WTC11 (cell line): ENCODE measurements around the gene BIVM. TPM values are rescaled to one million over a fixed set of nuclear protein-coding genes. Genes with fewer than 3 reads are reported as not detected.

Experiments
- ATAC-seq: fragments of 200-7000 bp; cut with Tn5 transposase; 2 replicates; pipeline ENCODE4 v1.10.0; 2021; ENCODE audit warnings: mild to moderate bottlenecking, moderate library complexity
- CTCF ChIA-PET: fragments of 300-600 bp; sonication (Branson Sonifier 250); formaldehyde crosslinking; loops from one replicate; lab custom pipeline; 2021; ENCODE audit warnings: antibody characterized with exemption; lab: Charles Lee
- POLR2A ChIA-PET: fragments of 350-600 bp; sonication (Branson Sonifier 250); formaldehyde crosslinking; loops from one replicate; lab custom pipeline; 2021; ENCODE audit warnings: antibody characterized with exemption; lab: Charles Lee
- DNase-seq: peaks from one replicate; pipeline ENCODE4 v3.0.0; 2021; ENCODE audit warnings: low spot score
- H3K27ac Mint-ChIP-seq: 2 replicates; pipeline ENCODE4 v1.8.0; 2021; ENCODE audit warnings: mixed read lengths
- H3K27me3 Mint-ChIP-seq: 2 replicates; pipeline ENCODE4 v1.8.0; 2021; ENCODE audit warnings: low read depth, mild to moderate bottlenecking, moderate library complexity, mixed read lengths
- H3K36me3 Mint-ChIP-seq: 2 replicates; pipeline ENCODE4 v1.8.0; 2021; ENCODE audit warnings: mixed read lengths
- H3K4me1 Mint-ChIP-seq: 2 replicates; pipeline ENCODE4 v1.8.0; 2022; ENCODE audit warnings: mixed read lengths
- H3K4me3 Mint-ChIP-seq: 2 replicates; pipeline ENCODE4 v1.8.0; 2021; ENCODE audit warnings: mild to moderate bottlenecking, moderate library complexity, mixed read lengths
- H3K9me3 Mint-ChIP-seq: 2 replicates; pipeline ENCODE4 v1.8.0; 2021; ENCODE audit warnings: mixed read lengths
- CBFB ChIP-seq: sonication (generic); formaldehyde crosslinking; IDR thresholded peaks from 2 replicates; pipeline ENCODE4 v1.8.1; 2022; ENCODE audit warnings: mild to moderate bottlenecking, low read depth, missing genetic modification reagents
- ETV6 ChIP-seq: sonication (generic); formaldehyde crosslinking; IDR thresholded peaks from 2 replicates; pipeline ENCODE4 v1.8.1; 2022; ENCODE audit warnings: mild to moderate bottlenecking, missing genetic modification reagents
- JAZF1 ChIP-seq: fragments of 250-450 bp; sonication (Bioruptor Pico); IDR thresholded peaks from 2 replicates; pipeline ENCODE4 v1.9.0; 2021; ENCODE audit warnings: moderate library complexity, mild to moderate bottlenecking, inconsistent platforms
- KAT7 ChIP-seq: sonication (generic); formaldehyde crosslinking; IDR thresholded peaks from 2 replicates; pipeline ENCODE4 v1.8.1; 2023; ENCODE audit warnings: missing genetic modification reagents, mild to moderate bottlenecking, borderline replicate concordance
- NFYB ChIP-seq: sonication (generic); formaldehyde crosslinking; conservative IDR thresholded peaks from 2 replicates; pipeline ENCODE4 v1.8.0; 2022; ENCODE audit warnings: low read depth, missing genetic modification reagents
- NR2C2 ChIP-seq: sonication (generic); formaldehyde crosslinking; IDR thresholded peaks from 2 replicates; pipeline ENCODE4 v1.8.0; 2022; ENCODE audit warnings: mild to moderate bottlenecking, missing genetic modification reagents
- PRRX2 ChIP-seq: fragments of 250-450 bp; sonication (Bioruptor Pico); IDR thresholded peaks from 2 replicates; pipeline ENCODE4 v1.8.0; 2021; ENCODE audit warnings: mild to moderate bottlenecking
- SMAD3 ChIP-seq: sonication (generic); formaldehyde crosslinking; IDR thresholded peaks from 2 replicates; pipeline ENCODE4 v1.8.0; 2022; ENCODE audit warnings: missing genetic modification reagents, mild to moderate bottlenecking, borderline replicate concordance
- SMAD4 ChIP-seq: sonication (generic); formaldehyde crosslinking; IDR thresholded peaks from 2 replicates; pipeline ENCODE4 v1.8.0; 2022; ENCODE audit warnings: mild to moderate bottlenecking, missing genetic modification reagents
- ZNF263 ChIP-seq: sonication (generic); formaldehyde crosslinking; IDR thresholded peaks from 2 replicates; pipeline ENCODE4 v1.8.1; 2022; ENCODE audit warnings: low read depth, mild to moderate bottlenecking, moderate library complexity, missing genetic modification reagents
- ZNF317 ChIP-seq: sonication (generic); formaldehyde crosslinking; IDR thresholded peaks from 2 replicates; pipeline ENCODE4 v1.8.1; 2023; ENCODE audit warnings: low read depth, mild to moderate bottlenecking, moderate library complexity, missing genetic modification reagents, borderline replicate concordance
- ZNF671 ChIP-seq: fragments of 250-450 bp; sonication (Bioruptor Pico); IDR thresholded peaks from 2 replicates; pipeline ENCODE4 v1.8.0; 2021; ENCODE audit warnings: mild to moderate bottlenecking
- total RNA-seq: library from RNA; stranded (reverse); gene quantifications from 3 replicates; pipeline ENCODE4 v1.2.3, GENCODE V29; 2021
- TF ChIP-seq, protein P1 (sequence below): sonication (generic); formaldehyde crosslinking; IDR thresholded peaks from 2 replicates; pipeline ENCODE4 v1.8.0; 2022; ENCODE audit warnings: missing genetic modification reagents
- TF ChIP-seq, protein P2 (sequence below): fragments of 250-450 bp; sonication (Bioruptor Pico); conservative IDR thresholded peaks from 2 replicates; pipeline ENCODE4 v1.9.0; 2021; ENCODE audit warnings: mild to moderate bottlenecking
- TF ChIP-seq, protein P3 (sequence below): sonication (generic); formaldehyde crosslinking; IDR thresholded peaks from 2 replicates; pipeline ENCODE4 v1.8.0; 2023; ENCODE audit warnings: missing genetic modification reagents, mild to moderate bottlenecking, borderline replicate concordance
- TF ChIP-seq, protein P4 (sequence below): fragments of 250-450 bp; sonication (Bioruptor Pico); IDR thresholded peaks from 2 replicates; pipeline ENCODE4 v1.9.0; 2021; ENCODE audit warnings: mild to moderate bottlenecking
- TF ChIP-seq, protein P5 (sequence below): sonication (generic); formaldehyde crosslinking; IDR thresholded peaks from 2 replicates; pipeline ENCODE4 v1.8.0; 2023; ENCODE audit warnings: mild to moderate bottlenecking, missing genetic modification reagents

The BIVM gene
- total RNA-seq, 1 experiment from 2014 or later, result 10.2 TPM

DNA sequence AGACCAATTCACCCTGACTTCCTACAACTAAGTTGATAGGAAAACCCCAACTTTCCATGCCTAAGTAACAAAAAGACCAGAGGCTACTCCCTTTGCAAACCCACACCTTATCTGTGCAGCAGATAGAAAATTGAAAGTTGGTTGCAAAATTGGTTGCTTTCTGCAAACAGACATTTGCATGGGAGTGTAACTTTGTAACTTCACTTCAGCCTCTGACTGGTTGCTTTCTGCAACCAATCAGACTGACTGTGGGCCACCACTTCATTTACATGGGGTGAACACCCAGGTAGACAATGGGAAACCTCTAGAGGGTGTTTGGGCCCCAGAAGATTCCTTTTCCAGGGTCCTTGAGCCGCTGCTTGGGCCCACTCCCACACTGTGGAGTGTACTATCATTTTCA lies 35.2 kb upstream of the BIVM start (continued):
- TF ChIP-seq, protein P1, sequence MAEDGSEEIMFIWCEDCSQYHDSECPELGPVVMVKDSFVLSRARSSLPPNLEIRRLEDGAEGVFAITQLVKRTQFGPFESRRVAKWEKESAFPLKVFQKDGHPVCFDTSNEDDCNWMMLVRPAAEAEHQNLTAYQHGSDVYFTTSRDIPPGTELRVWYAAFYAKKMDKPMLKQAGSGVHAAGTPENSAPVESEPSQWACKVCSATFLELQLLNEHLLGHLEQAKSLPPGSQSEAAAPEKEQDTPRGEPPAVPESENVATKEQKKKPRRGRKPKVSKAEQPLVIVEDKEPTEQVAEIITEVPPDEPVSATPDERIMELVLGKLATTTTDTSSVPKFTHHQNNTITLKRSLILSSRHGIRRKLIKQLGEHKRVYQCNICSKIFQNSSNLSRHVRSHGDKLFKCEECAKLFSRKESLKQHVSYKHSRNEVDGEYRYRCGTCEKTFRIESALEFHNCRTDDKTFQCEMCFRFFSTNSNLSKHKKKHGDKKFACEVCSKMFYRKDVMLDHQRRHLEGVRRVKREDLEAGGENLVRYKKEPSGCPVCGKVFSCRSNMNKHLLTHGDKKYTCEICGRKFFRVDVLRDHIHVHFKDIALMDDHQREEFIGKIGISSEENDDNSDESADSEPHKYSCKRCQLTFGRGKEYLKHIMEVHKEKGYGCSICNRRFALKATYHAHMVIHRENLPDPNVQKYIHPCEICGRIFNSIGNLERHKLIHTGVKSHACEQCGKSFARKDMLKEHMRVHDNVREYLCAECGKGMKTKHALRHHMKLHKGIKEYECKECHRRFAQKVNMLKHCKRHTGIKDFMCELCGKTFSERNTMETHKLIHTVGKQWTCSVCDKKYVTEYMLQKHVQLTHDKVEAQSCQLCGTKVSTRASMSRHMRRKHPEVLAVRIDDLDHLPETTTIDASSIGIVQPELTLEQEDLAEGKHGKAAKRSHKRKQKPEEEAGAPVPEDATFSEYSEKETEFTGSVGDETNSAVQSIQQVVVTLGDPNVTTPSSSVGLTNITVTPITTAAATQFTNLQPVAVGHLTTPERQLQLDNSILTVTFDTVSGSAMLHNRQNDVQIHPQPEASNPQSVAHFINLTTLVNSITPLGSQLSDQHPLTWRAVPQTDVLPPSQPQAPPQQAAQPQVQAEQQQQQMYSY (CRISPR knock-in tag), result no peak
- TF ChIP-seq, protein P2, sequence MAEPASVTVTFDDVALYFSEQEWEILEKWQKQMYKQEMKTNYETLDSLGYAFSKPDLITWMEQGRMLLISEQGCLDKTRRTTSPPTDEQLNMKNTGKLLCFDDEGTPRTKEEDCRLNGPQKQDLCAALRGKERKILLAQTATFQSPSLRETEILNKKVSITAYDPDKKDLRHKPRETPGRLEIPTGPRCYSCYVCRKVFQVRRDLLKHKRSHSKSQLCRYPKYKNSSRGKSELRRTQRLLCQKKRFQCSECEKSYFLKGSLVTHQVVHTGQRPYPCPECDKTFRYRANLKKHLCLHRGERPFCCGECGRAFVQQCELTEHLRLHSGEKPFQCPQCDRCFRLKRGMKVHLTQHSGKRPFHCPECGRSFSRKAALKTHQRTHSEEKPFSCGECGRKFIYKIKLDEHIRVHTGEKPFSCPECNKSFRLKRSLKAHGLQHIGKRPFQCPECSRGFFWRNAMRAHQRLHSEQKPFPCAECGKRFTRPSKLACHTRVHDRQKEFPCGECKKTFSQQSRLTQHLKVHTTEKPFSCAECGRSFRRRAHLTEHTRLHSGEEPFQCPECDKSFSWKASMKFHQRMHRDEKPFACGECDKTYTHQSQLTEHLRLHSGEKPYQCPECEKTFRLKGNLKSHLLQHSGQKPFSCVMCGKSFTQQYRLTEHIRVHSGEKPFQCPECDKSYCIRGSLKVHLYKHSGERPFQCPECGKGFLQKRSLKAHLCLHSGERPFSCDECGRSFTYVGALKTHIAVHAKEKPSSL, result no peak
- no peak for TF ChIP-seq SMAD4 (CRISPR knock-in tag)
- TF ChIP-seq, protein P3, sequence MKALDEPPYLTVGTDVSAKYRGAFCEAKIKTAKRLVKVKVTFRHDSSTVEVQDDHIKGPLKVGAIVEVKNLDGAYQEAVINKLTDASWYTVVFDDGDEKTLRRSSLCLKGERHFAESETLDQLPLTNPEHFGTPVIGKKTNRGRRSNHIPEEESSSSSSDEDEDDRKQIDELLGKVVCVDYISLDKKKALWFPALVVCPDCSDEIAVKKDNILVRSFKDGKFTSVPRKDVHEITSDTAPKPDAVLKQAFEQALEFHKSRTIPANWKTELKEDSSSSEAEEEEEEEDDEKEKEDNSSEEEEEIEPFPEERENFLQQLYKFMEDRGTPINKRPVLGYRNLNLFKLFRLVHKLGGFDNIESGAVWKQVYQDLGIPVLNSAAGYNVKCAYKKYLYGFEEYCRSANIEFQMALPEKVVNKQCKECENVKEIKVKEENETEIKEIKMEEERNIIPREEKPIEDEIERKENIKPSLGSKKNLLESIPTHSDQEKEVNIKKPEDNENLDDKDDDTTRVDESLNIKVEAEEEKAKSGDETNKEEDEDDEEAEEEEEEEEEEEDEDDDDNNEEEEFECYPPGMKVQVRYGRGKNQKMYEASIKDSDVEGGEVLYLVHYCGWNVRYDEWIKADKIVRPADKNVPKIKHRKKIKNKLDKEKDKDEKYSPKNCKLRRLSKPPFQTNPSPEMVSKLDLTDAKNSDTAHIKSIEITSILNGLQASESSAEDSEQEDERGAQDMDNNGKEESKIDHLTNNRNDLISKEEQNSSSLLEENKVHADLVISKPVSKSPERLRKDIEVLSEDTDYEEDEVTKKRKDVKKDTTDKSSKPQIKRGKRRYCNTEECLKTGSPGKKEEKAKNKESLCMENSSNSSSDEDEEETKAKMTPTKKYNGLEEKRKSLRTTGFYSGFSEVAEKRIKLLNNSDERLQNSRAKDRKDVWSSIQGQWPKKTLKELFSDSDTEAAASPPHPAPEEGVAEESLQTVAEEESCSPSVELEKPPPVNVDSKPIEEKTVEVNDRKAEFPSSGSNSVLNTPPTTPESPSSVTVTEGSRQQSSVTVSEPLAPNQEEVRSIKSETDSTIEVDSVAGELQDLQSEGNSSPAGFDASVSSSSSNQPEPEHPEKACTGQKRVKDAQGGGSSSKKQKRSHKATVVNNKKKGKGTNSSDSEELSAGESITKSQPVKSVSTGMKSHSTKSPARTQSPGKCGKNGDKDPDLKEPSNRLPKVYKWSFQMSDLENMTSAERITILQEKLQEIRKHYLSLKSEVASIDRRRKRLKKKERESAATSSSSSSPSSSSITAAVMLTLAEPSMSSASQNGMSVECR (CRISPR knock-in tag), result no peak
- TF ChIP-seq ZNF671 (CRISPR knock-in tag), result no peak
- no peak for TF ChIP-seq KAT7 (CRISPR knock-in tag)
- no peak for TF ChIP-seq ZNF317 (CRISPR knock-in tag)

DNA sequence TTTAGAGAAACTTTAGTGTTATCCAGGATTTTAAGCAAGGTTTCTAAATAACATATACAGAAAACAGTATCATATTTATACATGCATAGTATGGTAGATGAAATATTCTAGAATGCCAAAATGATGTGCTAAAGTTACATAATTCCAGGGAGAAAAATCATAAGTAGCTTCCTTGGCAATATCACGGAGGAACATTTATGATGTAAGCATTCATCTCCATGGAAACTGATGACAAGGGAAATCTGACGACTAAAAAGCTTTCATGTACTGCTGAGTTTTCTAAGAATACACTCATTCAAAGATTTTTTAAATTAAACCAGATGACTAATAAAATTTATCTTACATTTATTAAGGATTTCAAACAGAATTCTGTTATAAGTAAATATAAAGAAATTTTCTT lies 30.0 kb upstream of the BIVM start:
- no peak for TF ChIP-seq CBFB (CRISPR knock-in tag)
- TF ChIP-seq JAZF1, result no peak
- H3K27ac Mint-ChIP-seq, result no peak overlapping the region
- peaks cover 5% of the 10 kb centered on the region for H3K4me1 Mint-ChIP-seq
- ATAC-seq (no peak), DNase-seq (no peak)
- POLR2A ChIA-PET, result no interaction called here
- no peak overlapping the region for H3K4me3 Mint-ChIP-seq
- no peaks in the 10 kb centered on the region for H3K9me3 Mint-ChIP-seq
- peaks cover 14% of the 10 kb centered on the region for H3K27me3 Mint-ChIP-seq
- CTCF ChIA-PET, result interaction anchor here (0.9 to 1.0 kb wide), 2 partner anchors 31 to 102 kb away, joined by 3 read pairs; no protein-coding TSS in a partner anchor
- no peaks in the 10 kb centered on the region for H3K36me3 Mint-ChIP-seq

DNA sequence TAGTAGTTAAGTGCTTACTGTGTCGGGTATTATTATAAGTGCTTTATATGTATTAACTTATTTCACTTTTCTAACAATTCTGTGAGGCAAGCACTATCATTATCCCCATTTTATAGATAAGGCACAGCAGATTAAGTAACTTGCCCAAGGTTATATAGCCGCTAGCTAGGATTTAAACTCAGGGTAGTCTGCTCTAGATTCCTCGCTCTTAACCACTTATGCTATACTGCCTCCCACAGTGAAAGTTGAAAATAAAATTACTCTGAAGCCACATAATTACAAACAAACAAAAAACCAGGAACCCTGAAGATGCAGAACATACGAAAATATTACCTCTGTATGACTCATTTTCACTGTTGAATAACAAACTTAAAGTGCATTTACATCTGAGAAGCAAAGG lies 29.2 kb upstream of the BIVM start:
- H3K36me3 Mint-ChIP-seq, result no peaks in the 10 kb centered on the region
- ATAC-seq, result no peak
- no peak overlapping the region for H3K27ac Mint-ChIP-seq
- H3K4me3 Mint-ChIP-seq, result no peak overlapping the region
- POLR2A ChIA-PET, result no interaction called here
- TF ChIP-seq NFYB (CRISPR knock-in tag), result no peak
- no peak for TF ChIP-seq SMAD3 (CRISPR knock-in tag)
- no peak for TF ChIP-seq ZNF263 (CRISPR knock-in tag)
- TF ChIP-seq ZNF317 (CRISPR knock-in tag), result no peak
- no peak for TF ChIP-seq ZNF671 (CRISPR knock-in tag)
- TF ChIP-seq, protein P4, sequence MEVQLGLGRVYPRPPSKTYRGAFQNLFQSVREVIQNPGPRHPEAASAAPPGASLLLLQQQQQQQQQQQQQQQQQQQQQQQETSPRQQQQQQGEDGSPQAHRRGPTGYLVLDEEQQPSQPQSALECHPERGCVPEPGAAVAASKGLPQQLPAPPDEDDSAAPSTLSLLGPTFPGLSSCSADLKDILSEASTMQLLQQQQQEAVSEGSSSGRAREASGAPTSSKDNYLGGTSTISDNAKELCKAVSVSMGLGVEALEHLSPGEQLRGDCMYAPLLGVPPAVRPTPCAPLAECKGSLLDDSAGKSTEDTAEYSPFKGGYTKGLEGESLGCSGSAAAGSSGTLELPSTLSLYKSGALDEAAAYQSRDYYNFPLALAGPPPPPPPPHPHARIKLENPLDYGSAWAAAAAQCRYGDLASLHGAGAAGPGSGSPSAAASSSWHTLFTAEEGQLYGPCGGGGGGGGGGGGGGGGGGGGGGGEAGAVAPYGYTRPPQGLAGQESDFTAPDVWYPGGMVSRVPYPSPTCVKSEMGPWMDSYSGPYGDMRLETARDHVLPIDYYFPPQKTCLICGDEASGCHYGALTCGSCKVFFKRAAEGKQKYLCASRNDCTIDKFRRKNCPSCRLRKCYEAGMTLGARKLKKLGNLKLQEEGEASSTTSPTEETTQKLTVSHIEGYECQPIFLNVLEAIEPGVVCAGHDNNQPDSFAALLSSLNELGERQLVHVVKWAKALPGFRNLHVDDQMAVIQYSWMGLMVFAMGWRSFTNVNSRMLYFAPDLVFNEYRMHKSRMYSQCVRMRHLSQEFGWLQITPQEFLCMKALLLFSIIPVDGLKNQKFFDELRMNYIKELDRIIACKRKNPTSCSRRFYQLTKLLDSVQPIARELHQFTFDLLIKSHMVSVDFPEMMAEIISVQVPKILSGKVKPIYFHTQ, result no peak
- TF ChIP-seq NR2C2, result no peak
- no peak for TF ChIP-seq PRRX2
- TF ChIP-seq, protein P5, sequence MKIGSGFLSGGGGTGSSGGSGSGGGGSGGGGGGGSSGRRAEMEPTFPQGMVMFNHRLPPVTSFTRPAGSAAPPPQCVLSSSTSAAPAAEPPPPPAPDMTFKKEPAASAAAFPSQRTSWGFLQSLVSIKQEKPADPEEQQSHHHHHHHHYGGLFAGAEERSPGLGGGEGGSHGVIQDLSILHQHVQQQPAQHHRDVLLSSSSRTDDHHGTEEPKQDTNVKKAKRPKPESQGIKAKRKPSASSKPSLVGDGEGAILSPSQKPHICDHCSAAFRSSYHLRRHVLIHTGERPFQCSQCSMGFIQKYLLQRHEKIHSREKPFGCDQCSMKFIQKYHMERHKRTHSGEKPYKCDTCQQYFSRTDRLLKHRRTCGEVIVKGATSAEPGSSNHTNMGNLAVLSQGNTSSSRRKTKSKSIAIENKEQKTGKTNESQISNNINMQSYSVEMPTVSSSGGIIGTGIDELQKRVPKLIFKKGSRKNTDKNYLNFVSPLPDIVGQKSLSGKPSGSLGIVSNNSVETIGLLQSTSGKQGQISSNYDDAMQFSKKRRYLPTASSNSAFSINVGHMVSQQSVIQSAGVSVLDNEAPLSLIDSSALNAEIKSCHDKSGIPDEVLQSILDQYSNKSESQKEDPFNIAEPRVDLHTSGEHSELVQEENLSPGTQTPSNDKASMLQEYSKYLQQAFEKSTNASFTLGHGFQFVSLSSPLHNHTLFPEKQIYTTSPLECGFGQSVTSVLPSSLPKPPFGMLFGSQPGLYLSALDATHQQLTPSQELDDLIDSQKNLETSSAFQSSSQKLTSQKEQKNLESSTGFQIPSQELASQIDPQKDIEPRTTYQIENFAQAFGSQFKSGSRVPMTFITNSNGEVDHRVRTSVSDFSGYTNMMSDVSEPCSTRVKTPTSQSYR (CRISPR knock-in tag), result no peak
- TF ChIP-seq ETV6 (CRISPR knock-in tag), result no peak
- H3K9me3 Mint-ChIP-seq, result no peaks in the 10 kb centered on the region
- DNase-seq, result no peak
- H3K4me1 Mint-ChIP-seq, result peaks cover 7% of the 10 kb centered on the region
- H3K27me3 Mint-ChIP-seq, result peaks cover 22% of the 10 kb centered on the region
- CTCF ChIA-PET, result interaction anchor here (0.9 kb wide), 1 partner anchor 101 kb away, joined by 3 read pairs; no protein-coding TSS in a partner anchor
